Upper lobe of right lung (tissue), 1 donor: ENCODE data around the gene LPP. TPM values are rescaled to one million over a fixed set of nuclear protein-coding genes. Genes with fewer than 3 reads are reported as not detected.

Source experiments
- ATAC-seq: fragments of 200-7000 bp; cut with Tn5 transposase; one replicate; pipeline ENCODE4 v1.9.1; 2020; ENCODE audit warnings: mild to moderate bottlenecking, moderate library complexity
- DNase-seq: peaks from one replicate; pipeline ENCODE4 v3.0.0-alpha.2; 2020
- H3K27ac ChIP-seq: fragments of 200-600 bp; one replicate; pipeline ENCODE4 v1.8.0; 2022
- H3K27me3 ChIP-seq: fragments of 200-600 bp; one replicate; pipeline ENCODE4 v1.8.0; 2022; ENCODE audit warnings: mild to moderate bottlenecking
- H3K36me3 ChIP-seq: fragments of 200-600 bp; one replicate; pipeline ENCODE4 v1.8.0; 2022
- H3K4me1 ChIP-seq: fragments of 200-600 bp; one replicate; pipeline ENCODE4 v1.8.0; 2022
- H3K4me3 ChIP-seq: fragments of 200-600 bp; one replicate; pipeline ENCODE4 v1.8.0; 2022; ENCODE audit warnings: mild to moderate bottlenecking
- H3K9me3 ChIP-seq: fragments of 200-600 bp; one replicate; pipeline ENCODE4 v1.8.0; 2022
- intact Hi-C: fragments of 100-400 bp; cut with DNase I; formaldehyde crosslinking; loops from one replicate; pipeline ENCODE4 v1.11.0; 2022
- total RNA-seq: library from RNA; stranded (reverse); fragmentation: NEBNext Ultra II Directional; extraction: Animal tissue kit (Norgen Biotek cat#: 25700); gene quantifications from one replicate; pipeline ENCODE4 v1.2.1, GENCODE V29; 2021
- TF ChIP-seq, protein P1 (sequence below): fragments of 200-600 bp; IDR thresholded peaks from one replicate; pipeline ENCODE4 v1.8.0; 2022; ENCODE audit warnings: antibody characterized with exemption
- donor health status: DM: no; HTN: yes; CAD: no; lungs with severe emphysema.

The LPP gene
- total RNA-seq, 1 donor from 2014 or later: 191 TPM

DNA sequence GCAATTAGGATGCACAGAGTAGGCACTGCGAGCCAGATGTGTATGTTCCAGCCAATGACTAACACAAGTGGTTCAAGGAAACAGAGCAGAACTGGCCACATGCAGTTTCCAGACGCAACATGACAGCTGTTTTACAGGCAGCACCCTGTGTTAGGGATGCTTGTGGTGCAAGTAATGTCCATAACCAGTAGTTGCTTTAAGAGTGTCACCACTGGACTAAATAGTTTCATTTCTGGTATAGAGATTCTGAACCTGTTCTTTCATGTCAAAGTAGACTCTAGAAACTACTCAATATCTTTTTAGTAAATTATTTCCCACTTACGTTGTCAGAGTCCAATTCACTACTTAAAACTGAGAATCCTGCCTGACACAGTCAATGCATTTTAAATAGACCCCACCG is 14.5 kb upstream of the LPP start:
- no peak overlapping the region for H3K4me3 ChIP-seq
- no peaks in the 10 kb centered on the region for H3K36me3 ChIP-seq
- H3K27ac ChIP-seq: no peak overlapping the region
- intact Hi-C loops: no loop called here
- ATAC-seq (no peak), DNase-seq (no peak)
- no peaks in the 10 kb centered on the region for H3K9me3 ChIP-seq
- H3K4me1 ChIP-seq: no peaks in the 10 kb centered on the region
- H3K27me3 ChIP-seq: no peaks in the 10 kb centered on the region
- TF ChIP-seq, protein P1, sequence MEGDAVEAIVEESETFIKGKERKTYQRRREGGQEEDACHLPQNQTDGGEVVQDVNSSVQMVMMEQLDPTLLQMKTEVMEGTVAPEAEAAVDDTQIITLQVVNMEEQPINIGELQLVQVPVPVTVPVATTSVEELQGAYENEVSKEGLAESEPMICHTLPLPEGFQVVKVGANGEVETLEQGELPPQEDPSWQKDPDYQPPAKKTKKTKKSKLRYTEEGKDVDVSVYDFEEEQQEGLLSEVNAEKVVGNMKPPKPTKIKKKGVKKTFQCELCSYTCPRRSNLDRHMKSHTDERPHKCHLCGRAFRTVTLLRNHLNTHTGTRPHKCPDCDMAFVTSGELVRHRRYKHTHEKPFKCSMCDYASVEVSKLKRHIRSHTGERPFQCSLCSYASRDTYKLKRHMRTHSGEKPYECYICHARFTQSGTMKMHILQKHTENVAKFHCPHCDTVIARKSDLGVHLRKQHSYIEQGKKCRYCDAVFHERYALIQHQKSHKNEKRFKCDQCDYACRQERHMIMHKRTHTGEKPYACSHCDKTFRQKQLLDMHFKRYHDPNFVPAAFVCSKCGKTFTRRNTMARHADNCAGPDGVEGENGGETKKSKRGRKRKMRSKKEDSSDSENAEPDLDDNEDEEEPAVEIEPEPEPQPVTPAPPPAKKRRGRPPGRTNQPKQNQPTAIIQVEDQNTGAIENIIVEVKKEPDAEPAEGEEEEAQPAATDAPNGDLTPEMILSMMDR: no peak

DNA sequence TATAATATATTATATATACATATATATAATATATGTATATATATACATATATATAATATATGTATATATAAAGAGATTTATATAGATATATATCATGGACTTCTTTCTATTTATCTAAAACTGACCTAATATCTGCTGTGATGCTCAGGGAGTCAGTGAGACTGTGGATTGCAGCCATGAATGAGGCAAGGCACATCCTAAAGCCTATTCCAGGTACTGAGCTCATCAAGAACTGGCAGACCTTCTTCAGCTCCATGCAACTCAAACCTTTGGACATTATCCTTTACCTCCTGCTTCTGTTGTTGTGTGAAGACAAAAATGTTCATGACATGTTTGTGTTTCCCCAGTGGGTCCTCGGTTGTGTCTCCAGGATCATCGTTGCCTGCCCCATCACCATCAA is 7.7 kb upstream of the LPP start:
- Histone ChIP-seq H3K4me3 (no peak overlapping the region), H3K36me3 (no peaks in the 10 kb centered on the region), H3K27me3 (no peaks in the 10 kb centered on the region), H3K4me1 (no peaks in the 10 kb centered on the region), H3K9me3 (no peaks in the 10 kb centered on the region), H3K27ac (no peak overlapping the region)
- TF ChIP-seq, protein P1: no peak
- DNase-seq (no peak), ATAC-seq (no peak)
- intact Hi-C loops: no loop called here

DNA sequence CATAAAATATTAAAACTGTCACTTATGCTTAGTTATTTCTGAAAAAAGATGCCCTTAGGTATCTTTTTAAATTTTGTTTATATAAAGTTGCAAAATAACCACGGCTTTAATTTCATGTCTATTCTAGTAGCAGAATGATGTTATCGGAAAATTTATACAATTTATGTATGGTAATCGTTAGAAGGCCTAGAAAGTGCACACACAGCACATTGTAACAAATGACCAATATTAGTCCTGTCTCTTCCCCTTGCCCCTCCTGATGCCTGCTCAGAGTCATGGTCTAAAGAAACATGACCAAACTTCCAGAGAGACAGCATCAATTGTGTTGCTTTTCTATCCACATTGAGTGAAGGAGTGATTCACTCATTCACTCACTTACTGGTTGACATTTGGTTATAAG is 6.2 kb upstream of the LPP start:
- intact Hi-C loops: no loop called here
- TF ChIP-seq, protein P1: no peak
- ATAC-seq: no peak

DNA sequence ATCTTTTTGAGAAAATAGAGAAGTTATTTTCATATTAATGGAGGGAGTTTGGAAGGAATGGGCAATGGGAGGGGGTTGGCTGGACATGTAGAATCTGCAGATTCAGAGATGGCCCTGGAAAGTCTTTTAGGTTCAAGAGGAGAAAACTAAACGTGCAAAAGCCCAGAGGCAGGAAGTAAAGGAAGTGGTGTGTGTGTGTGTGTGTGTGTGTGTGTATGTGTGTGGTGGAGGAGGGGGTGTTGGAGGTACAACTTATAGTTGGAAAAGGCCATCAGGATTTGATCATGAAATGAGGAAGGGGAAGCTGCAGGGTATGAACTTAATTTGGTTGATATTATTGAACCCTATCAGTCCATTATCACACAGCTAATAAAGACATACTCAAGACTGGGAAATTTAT is 5.6 kb upstream of the LPP start:
- Histone ChIP-seq H3K4me3 (no peak overlapping the region), H3K4me1 (peaks cover 5% of the 10 kb centered on the region), H3K9me3 (no peaks in the 10 kb centered on the region), H3K27ac (no peak overlapping the region), H3K36me3 (no peaks in the 10 kb centered on the region), H3K27me3 (no peaks in the 10 kb centered on the region)
- intact Hi-C loops: no loop called here
- DNase-seq (no peak), ATAC-seq (no peak)
- TF ChIP-seq, protein P1: no peak

More for the DNA sequence above, 6.2 kb upstream of the LPP start:
- no peak for DNase-seq
- H3K36me3 ChIP-seq: no peaks in the 10 kb centered on the region
- H3K27ac ChIP-seq: no peak overlapping the region
- no peaks in the 10 kb centered on the region for H3K27me3 ChIP-seq
- H3K4me3 ChIP-seq: no peak overlapping the region
- H3K4me1 ChIP-seq: peaks cover 5% of the 10 kb centered on the region
- H3K9me3 ChIP-seq: no peaks in the 10 kb centered on the region

DNA sequence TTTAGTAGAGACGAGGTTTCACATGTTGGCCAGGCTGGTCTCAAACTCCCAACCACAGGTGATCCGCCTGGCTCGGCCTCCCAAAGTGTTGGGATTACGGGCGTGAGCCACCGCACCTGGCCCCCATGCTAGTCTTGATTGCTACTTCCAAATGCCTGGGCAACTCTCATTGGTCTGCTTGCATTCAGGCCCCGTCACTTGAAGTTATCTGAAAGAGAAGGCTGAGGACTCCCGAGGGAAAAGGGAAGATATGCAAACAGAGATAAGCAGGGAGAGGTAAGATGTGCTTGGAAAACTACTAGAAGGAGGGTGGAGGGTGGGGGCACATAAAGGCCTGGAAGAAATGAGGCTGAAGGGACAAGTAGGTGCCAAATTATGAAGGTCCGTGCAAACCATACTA is 4.4 kb upstream of the LPP start:
- no peak for DNase-seq
- intact Hi-C loops: no loop called here
- no peak for ATAC-seq
- Histone ChIP-seq H3K27ac (no peak overlapping the region), H3K4me3 (no peak overlapping the region), H3K9me3 (no peaks in the 10 kb centered on the region), H3K36me3 (no peaks in the 10 kb centered on the region), H3K27me3 (no peaks in the 10 kb centered on the region), H3K4me1 (peaks cover 5% of the 10 kb centered on the region)
- TF ChIP-seq, protein P1: no peak

DNA sequence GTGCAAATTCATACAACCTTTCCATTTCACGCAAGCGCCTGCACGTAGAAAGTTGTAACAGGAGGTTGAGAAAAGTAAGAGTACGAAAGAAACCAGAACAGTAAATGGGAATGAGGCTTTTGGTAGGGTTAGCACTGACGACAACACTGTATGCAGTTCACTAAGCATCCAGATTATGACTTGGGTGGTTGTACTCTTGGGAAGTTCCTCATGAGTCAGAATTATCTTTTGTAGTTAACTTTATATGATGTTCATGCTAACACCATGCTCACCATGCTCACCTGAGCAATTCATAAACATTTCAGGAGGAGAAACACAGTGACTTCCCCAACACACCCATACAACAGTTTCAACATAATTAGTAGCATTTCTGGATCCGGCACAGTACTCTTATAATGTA is 3.0 kb upstream of the LPP start:
- intact Hi-C loops: no loop called here
- TF ChIP-seq, protein P1: no peak
- Histone ChIP-seq H3K4me3 (no peak overlapping the region), H3K9me3 (no peaks in the 10 kb centered on the region), H3K27ac (no peak overlapping the region), H3K4me1 (peaks cover 18% of the 10 kb centered on the region), H3K27me3 (no peaks in the 10 kb centered on the region), H3K36me3 (no peaks in the 10 kb centered on the region)
- ATAC-seq (no peak), DNase-seq (no peak)
